ENCODE data around the gene BANK1.

The BANK1 gene

DNA sequence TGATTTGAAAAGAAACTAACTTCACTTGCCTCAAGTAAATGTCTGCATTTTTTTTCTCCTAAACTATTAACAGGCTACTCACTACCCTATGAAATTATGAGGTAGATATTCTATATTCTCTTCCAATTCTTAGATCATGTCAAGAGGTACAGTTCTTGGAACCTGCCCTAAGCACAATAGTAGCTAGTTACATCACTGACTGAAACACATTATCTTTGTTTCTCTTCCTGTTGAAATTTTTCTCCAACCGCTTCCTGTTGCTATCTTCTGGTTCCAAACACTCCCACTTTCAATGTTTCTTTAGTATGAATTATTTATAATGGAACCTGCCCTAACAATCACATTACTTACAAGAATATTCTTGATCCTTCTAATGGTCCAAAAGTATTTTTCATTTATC, 5.0 kb upstream of the BANK1 start:
- no peak overlapping the region for H3K4me3 ChIP-seq (ENCODE audit: low read length)
- no peaks in the 10 kb centered on the region for H3K36me3 ChIP-seq (ENCODE audit: control insufficient read depth, low read depth, low read length)
- peaks cover 3% of the 10 kb centered on the region for H3K4me1 ChIP-seq (ENCODE audit: control insufficient read depth, low read depth, low read length)
- H3K9me3 ChIP-seq (ENCODE audit: control insufficient read depth, low read depth, low read length): no peaks in the 10 kb centered on the region
- no peak overlapping the region for H3K27ac ChIP-seq (ENCODE audit: low read length)
- H3K9ac ChIP-seq (ENCODE audit: low read length): no peak overlapping the region
- no peaks in the 10 kb centered on the region for H3K27me3 ChIP-seq (ENCODE audit: control insufficient read depth, insufficient read depth, low read length)

DNA sequence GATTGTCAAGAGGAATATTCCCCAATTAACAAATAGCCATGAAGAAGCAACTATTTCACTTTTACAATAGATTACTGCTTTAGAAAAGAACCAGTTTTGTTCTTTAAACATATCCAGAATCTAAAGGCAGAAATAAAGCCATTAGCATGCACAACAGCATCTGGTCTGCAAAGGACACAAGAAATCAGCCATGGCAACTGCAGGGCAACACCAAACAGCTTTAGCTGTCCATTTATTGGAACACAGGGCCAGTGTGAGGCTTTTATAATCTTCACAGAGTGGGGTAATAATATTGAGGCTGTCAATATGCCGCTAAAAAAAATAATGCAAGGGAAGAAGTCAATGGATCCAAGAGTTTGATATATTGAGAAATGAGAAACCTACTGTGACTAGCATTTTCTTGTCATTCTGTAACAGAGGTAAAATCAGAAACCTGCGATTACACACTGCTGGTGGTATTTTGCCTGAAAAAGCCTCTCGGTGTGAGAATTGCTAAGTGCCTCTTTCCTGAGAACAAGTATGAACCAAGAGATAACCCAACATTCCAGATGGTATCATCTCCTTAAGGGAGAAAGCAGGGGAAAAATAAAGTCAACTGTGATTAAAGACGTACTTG, 2.7 kb upstream of the BANK1 start:
- Histone ChIP-seq H3K9me3 (ENCODE audit: control insufficient read depth, low read depth, low read length) (no peaks in the 10 kb centered on the region), H3K36me3 (ENCODE audit: control insufficient read depth, low read depth, low read length) (no peaks in the 10 kb centered on the region), H3K4me3 (ENCODE audit: low read length) (no peak overlapping the region), H3K27ac (ENCODE audit: low read length) (no peak overlapping the region), H3K9ac (ENCODE audit: low read length) (no peak overlapping the region), H3K27me3 (ENCODE audit: control insufficient read depth, insufficient read depth, low read length) (no peaks in the 10 kb centered on the region), H3K4me1 (ENCODE audit: control insufficient read depth, low read depth, low read length) (peaks cover 3% of the 10 kb centered on the region)

DNA sequence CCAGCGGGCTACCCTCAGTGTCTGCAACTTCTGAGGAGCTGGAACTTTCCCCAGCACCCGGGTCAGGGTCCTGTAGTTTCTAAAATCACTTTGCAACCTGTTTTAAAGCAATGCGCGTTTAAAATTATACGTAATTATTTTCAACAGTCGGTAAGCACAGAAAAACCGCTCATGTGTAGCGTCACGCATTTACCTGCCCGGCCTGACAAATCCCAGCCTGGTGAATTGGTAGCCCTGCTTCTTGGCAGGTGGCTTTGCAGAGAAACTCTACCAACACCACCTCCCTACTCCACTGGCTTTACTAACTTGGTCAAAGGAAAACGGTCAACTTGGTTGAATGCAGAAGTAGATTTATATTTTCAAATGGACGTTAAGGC, 640 bp downstream of the BANK1 start:
- H3K27me3 ChIP-seq (ENCODE audit: control insufficient read depth, insufficient read depth, low read length): no peaks in the 10 kb centered on the region
- H3K9me3 ChIP-seq (ENCODE audit: control insufficient read depth, low read depth, low read length): no peaks in the 10 kb centered on the region

DNA sequence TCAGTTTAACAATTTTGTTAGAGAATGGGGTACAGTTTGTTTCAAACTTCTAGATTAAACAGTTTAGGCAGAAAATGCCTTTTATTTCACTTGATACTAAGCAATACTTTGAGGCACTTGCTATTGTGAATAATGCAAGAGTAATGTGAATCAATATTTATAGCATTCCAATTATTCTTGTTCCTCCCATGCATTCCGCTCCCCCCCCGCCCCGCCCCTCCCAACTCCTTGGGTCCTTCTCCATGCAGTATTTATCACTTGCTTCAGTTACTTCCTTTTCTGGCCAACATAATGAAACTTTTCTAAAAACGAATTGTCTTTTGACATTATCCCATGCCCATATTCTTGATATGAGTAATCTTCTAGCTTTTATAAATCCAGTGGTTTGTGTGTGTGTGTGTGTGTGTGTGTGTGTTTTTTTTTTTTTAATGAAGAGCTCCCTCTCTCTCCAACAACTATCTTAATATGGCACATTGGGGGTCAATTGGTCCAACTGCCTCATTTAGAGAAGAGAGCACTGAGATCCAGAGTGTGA, 1.6 kb downstream of the BANK1 start:
- no peaks in the 10 kb centered on the region for H3K27me3 ChIP-seq (ENCODE audit: control insufficient read depth, insufficient read depth, low read length)
- H3K9ac ChIP-seq (ENCODE audit: low read length): no peak overlapping the region
- peaks cover 3% of the 10 kb centered on the region for H3K4me1 ChIP-seq (ENCODE audit: control insufficient read depth, low read depth, low read length)
- no peaks in the 10 kb centered on the region for H3K9me3 ChIP-seq (ENCODE audit: control insufficient read depth, low read depth, low read length)
- H3K4me3 ChIP-seq (ENCODE audit: low read length): no peak overlapping the region
- H3K27ac ChIP-seq (ENCODE audit: low read length): no peak overlapping the region
- no peaks in the 10 kb centered on the region for H3K36me3 ChIP-seq (ENCODE audit: control insufficient read depth, low read depth, low read length)

More for the DNA sequence above, 640 bp downstream of the BANK1 start:
- Histone ChIP-seq H3K4me3 (ENCODE audit: low read length) (peak overlapping the region; percentile 39), H3K4me1 (ENCODE audit: control insufficient read depth, low read depth, low read length) (peaks cover 3% of the 10 kb centered on the region), H3K9ac (ENCODE audit: low read length) (no peak overlapping the region), H3K27ac (ENCODE audit: low read length) (no peak overlapping the region), H3K36me3 (ENCODE audit: control insufficient read depth, low read depth, low read length) (no peaks in the 10 kb centered on the region)

DNA sequence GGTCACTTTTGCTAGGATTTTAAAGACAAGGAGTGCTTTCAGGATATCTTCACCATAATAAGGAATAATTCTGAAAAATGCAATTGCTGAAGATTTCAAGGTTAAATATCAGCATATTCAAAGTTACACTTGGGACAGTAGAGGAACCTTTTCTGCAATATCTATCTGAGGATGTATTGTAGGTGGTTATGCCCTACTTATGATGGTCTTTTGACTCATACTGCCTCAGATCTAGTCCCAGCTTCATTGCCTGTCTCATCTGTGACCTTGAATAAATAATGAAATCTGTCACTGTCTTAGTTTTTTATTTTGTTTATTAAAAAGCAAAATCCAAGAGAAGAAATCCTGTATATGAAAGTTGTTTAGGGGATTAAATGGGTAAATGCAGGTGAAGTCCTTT, 2.9 kb downstream of the BANK1 start:
- Histone ChIP-seq H3K4me3 (ENCODE audit: low read length) (no peak overlapping the region), H3K27me3 (ENCODE audit: control insufficient read depth, insufficient read depth, low read length) (no peaks in the 10 kb centered on the region), H3K27ac (ENCODE audit: low read length) (no peak overlapping the region), H3K36me3 (ENCODE audit: control insufficient read depth, low read depth, low read length) (no peaks in the 10 kb centered on the region), H3K9me3 (ENCODE audit: control insufficient read depth, low read depth, low read length) (no peaks in the 10 kb centered on the region), H3K4me1 (ENCODE audit: control insufficient read depth, low read depth, low read length) (peaks cover 3% of the 10 kb centered on the region), H3K9ac (ENCODE audit: low read length) (no peak overlapping the region)

DNA sequence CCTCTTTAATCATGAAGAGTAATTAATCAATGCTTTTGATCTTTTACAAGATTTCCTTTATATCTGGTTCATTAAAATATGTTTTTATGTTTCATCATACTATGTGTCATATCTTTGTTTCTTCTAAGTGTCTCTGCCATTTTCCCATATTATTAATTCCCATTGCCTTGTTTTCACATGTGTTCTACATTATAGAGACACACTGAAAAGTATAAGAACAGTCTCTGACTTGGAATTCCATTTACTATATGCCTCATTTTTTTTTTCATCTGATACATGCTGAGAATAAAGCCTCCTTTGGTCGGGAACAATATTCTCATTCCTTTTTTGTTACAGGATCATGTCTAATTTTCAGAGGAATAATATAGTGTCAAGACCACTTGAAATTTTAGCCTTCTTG, 4.3 kb downstream of the BANK1 start:
- H3K27me3 ChIP-seq (ENCODE audit: control insufficient read depth, insufficient read depth, low read length): no peaks in the 10 kb centered on the region
- no peaks in the 10 kb centered on the region for H3K36me3 ChIP-seq (ENCODE audit: control insufficient read depth, low read depth, low read length)
- H3K4me1 ChIP-seq (ENCODE audit: control insufficient read depth, low read depth, low read length): no peaks in the 10 kb centered on the region
- H3K9ac ChIP-seq (ENCODE audit: low read length): no peak overlapping the region
- no peaks in the 10 kb centered on the region for H3K9me3 ChIP-seq (ENCODE audit: control insufficient read depth, low read depth, low read length)
- no peak overlapping the region for H3K4me3 ChIP-seq (ENCODE audit: low read length)
- no peak overlapping the region for H3K27ac ChIP-seq (ENCODE audit: low read length)

DNA sequence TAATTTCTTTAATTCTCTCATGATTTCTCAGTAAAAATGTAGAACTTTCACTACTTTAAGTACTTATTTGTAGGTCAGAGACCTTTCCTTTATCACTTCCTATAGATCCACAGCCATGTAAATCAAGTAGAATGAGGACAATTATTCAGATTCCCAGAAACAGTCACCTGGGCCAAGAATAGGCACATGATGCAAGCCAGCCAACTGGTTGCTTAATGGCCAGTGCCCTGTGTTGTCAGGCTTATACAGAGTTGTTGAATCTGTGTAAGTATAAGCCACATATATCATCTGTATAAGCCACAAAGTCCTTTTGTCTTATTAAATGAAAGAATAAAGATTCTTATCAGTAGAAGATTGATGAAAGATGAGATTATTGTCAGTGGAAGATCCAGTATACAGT, 5.2 kb downstream of the BANK1 start:
- Histone ChIP-seq H3K27ac (ENCODE audit: low read length) (no peak overlapping the region), H3K9ac (ENCODE audit: low read length) (no peak overlapping the region), H3K27me3 (ENCODE audit: control insufficient read depth, insufficient read depth, low read length) (no peaks in the 10 kb centered on the region), H3K36me3 (ENCODE audit: control insufficient read depth, low read depth, low read length) (no peaks in the 10 kb centered on the region), H3K9me3 (ENCODE audit: control insufficient read depth, low read depth, low read length) (no peaks in the 10 kb centered on the region), H3K4me1 (ENCODE audit: control insufficient read depth, low read depth, low read length) (no peaks in the 10 kb centered on the region), H3K4me3 (ENCODE audit: low read length) (no peak overlapping the region)

DNA sequence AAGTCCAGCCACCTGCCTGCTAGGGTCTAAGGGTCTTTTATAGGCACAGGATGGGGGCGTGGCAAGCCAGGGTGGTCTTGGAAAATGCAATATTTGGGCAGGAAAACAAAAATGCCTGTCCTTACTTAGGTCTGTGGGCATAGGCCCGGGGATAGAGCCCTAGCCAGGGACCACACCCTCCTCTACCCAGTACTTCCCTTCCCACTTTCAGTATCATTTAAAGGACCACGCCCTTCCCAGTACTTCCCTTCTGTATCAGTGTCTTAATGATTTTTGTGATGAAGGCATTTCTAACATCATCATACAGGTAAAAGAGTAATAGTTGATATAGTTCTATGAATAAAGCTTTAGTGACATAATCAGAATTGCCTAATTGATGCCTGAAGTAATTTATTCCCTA, 11.4 kb downstream of the BANK1 start:
- H3K36me3 ChIP-seq (ENCODE audit: control insufficient read depth, low read depth, low read length): no peaks in the 10 kb centered on the region
- no peaks in the 10 kb centered on the region for H3K4me1 ChIP-seq (ENCODE audit: control insufficient read depth, low read depth, low read length)
- no peaks in the 10 kb centered on the region for H3K9me3 ChIP-seq (ENCODE audit: control insufficient read depth, low read depth, low read length)
- H3K4me3 ChIP-seq (ENCODE audit: low read length): no peak overlapping the region
- H3K9ac ChIP-seq (ENCODE audit: low read length): no peak overlapping the region
- H3K27me3 ChIP-seq (ENCODE audit: control insufficient read depth, insufficient read depth, low read length): no peaks in the 10 kb centered on the region
- H3K27ac ChIP-seq (ENCODE audit: low read length): no peak overlapping the region

DNA sequence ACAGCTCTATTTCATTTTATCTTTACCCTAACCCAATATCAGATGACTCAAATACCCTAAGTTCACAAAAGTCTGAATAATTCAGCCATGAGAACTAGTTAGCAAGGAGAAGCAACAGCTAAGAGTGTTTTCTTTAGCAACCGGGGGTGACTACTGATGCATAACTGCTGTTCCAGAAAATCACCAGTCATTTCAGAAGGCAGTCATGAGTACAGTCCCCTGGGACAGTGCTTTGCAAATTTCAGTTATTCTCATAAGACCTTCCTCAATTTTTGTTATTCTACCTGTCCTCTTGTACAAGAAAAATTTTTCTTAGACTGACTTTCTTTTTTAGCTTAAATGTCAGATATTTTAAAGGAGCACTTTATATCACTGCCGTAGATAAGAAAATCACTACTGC, 16.4 kb downstream of the BANK1 start:
- no peaks in the 10 kb centered on the region for H3K9me3 ChIP-seq (ENCODE audit: control insufficient read depth, low read depth, low read length)
- H3K9ac ChIP-seq (ENCODE audit: low read length): no peak overlapping the region
- H3K4me1 ChIP-seq (ENCODE audit: control insufficient read depth, low read depth, low read length): no peaks in the 10 kb centered on the region
- H3K27me3 ChIP-seq (ENCODE audit: control insufficient read depth, insufficient read depth, low read length): no peaks in the 10 kb centered on the region
- H3K4me3 ChIP-seq (ENCODE audit: low read length): no peak overlapping the region
- H3K36me3 ChIP-seq (ENCODE audit: control insufficient read depth, low read depth, low read length): no peaks in the 10 kb centered on the region
- no peak overlapping the region for H3K27ac ChIP-seq (ENCODE audit: low read length)

DNA sequence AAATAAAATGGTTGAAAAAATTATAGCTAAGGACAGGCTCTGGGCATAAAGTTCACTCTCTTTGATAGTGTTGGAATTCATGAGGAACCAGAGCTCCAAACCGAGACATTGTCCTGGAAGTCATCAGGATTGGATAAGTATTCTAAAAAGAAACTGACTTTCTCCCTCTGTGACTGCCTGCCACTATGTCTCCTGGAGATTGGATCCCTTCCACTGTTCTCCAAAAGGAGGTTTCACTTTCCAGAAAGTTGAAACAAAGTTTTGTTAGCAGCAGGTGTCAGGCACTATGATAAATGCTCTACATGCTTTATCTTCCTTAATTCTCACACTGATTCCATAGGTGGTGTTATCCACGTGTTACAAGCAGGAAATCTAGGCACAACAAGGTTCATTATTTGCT, 16.8 kb downstream of the BANK1 start:
- Histone ChIP-seq H3K9me3 (ENCODE audit: control insufficient read depth, low read depth, low read length) (no peaks in the 10 kb centered on the region), H3K4me1 (ENCODE audit: control insufficient read depth, low read depth, low read length) (no peaks in the 10 kb centered on the region), H3K27me3 (ENCODE audit: control insufficient read depth, insufficient read depth, low read length) (no peaks in the 10 kb centered on the region), H3K4me3 (ENCODE audit: low read length) (no peak overlapping the region), H3K9ac (ENCODE audit: low read length) (no peak overlapping the region), H3K27ac (ENCODE audit: low read length) (no peak overlapping the region), H3K36me3 (ENCODE audit: control insufficient read depth, low read depth, low read length) (no peaks in the 10 kb centered on the region)

DNA sequence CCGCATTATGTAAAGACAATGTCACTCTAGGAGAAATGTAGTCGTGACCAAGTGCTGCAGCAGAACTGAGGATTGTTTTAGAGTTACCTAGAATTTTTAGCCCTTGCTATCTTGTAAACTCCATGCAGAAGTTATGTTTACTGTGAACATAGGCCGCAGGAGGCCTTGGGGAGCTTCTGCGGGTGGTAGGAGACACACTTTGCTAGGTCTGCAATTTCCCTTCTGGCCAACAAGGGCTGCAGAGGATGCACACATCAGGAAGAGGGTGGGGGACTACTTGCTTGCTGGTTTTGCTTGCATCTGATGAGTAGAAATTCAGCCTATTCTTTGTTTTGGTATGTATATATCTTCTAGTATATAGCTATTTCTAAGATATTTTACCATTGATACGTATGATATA, 23.1 kb downstream of the BANK1 start:
- Histone ChIP-seq H3K27me3 (ENCODE audit: control insufficient read depth, insufficient read depth, low read length) (no peaks in the 10 kb centered on the region), H3K4me3 (ENCODE audit: low read length) (no peak overlapping the region), H3K4me1 (ENCODE audit: control insufficient read depth, low read depth, low read length) (no peaks in the 10 kb centered on the region), H3K36me3 (ENCODE audit: control insufficient read depth, low read depth, low read length) (no peaks in the 10 kb centered on the region), H3K27ac (ENCODE audit: low read length) (no peak overlapping the region), H3K9me3 (ENCODE audit: control insufficient read depth, low read depth, low read length) (no peaks in the 10 kb centered on the region), H3K9ac (ENCODE audit: low read length) (no peak overlapping the region)

DNA sequence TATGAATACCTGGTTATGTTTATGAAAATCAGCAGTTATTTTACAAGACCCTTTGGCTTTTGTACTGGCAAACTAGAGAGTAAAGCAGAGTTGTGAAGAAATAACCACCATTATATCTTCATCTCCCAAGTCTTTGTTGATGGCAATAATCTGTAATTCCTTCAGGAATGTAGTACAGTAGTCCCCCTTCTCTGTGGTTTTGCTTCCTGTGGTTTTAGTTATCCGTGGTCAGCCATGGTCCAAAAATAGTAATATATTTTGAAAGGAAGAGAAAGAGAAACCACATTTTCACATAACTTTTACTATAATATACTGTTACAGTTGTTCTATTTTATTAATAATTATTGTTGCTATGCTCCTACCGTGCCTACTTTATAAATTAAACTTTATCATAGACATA, 27.8 kb downstream of the BANK1 start:
- H3K27ac ChIP-seq (ENCODE audit: low read length): no peak overlapping the region
- no peaks in the 10 kb centered on the region for H3K27me3 ChIP-seq (ENCODE audit: control insufficient read depth, insufficient read depth, low read length)
- no peak overlapping the region for H3K4me3 ChIP-seq (ENCODE audit: low read length)
- peaks cover 6% of the 10 kb centered on the region for H3K9me3 ChIP-seq (ENCODE audit: control insufficient read depth, low read depth, low read length)
- no peak overlapping the region for H3K9ac ChIP-seq (ENCODE audit: low read length)
- H3K36me3 ChIP-seq (ENCODE audit: control insufficient read depth, low read depth, low read length): no peaks in the 10 kb centered on the region
- H3K4me1 ChIP-seq (ENCODE audit: control insufficient read depth, low read depth, low read length): no peaks in the 10 kb centered on the region
